Measurements from ENCODE around the gene TLDC2.
A peak's percentile ranks its signal among the peaks of the same experiment; 100 is the strongest.
"Not testable (repeated sequence)": the region's sequence is repeated elsewhere in the genome, so short reads cannot be mapped to it uniquely, and the experiment has no call there.

The TLDC2 gene

DNA sequence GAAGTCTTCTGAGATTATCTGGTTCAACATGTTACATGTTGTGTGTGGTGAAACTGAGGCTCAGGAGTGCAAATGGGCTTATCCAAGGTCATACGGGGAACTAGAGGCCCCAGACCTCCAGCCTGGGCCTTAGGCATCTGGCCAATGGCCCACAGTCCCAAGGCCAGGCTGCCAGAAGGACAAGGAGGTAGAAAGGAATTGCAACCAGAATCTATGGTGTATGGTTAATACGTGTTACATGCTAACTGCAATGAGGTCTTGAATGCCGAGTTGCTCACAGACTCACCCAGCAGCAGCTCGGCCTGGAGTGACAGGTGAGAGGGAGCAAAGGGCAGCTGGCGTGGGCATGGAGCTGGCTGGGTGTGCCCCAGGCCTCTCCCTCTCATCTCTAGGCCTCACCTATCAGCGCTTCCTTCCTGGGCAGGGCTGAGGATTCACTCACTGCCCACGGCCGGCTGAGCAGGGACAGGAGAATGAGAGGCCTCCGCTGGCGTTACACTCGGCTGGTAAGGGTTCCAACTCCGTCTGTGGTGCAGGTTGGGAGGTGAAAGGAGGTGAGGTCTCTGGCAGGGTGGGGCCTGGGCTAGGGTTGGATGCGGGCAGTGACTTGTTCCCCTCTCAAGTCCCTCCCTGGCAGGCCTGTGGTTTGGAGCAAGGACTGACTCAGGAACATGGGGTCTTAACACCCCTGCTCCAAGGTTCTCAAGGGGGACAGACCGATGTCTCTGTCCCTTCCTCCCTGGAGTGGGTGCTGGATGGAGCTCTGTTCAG is at the start of gene TLDC2:
Gene TLDC2 (plus strand): TSS at position 437 of the 771 bp plus-strand sequence. CDS start 37 bp downstream, at position 474.
- no peak for DNase-seq (ENCODE audit: low spot score)

DNA sequence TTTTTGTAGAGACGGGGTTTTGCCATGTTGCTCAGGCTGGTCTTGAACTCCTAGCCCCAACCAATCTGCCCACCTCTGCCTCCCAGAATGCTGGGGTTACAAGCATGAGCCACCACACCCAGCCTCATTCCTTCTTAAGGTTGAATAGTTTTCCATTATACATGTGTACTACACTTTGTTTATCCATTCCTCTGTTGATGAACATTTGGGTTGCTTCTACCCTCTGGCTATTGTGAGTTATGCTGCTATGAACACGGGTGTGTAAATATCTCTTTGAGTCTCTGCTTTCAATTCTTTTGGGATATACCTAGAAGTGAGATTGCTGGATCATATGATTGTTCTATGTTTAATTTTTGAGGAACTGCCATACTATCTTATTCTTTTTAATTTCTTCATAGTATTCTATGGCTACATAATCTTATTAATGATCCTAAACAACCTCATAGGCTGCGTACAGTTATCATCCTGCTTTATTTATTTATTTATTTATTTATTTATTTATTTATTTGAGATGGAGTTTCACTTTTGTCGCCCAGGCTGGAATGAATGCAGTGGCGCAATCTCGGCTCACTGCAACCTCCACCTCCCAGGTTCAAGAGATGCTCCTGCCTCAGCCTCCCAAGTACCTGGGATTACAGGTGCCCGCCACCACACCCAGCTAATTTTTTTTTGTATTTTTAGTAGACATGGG is 49.2 kb upstream of the TLDC2 start:
- no peak for DNase-seq (ENCODE audit: low spot score)

DNA sequence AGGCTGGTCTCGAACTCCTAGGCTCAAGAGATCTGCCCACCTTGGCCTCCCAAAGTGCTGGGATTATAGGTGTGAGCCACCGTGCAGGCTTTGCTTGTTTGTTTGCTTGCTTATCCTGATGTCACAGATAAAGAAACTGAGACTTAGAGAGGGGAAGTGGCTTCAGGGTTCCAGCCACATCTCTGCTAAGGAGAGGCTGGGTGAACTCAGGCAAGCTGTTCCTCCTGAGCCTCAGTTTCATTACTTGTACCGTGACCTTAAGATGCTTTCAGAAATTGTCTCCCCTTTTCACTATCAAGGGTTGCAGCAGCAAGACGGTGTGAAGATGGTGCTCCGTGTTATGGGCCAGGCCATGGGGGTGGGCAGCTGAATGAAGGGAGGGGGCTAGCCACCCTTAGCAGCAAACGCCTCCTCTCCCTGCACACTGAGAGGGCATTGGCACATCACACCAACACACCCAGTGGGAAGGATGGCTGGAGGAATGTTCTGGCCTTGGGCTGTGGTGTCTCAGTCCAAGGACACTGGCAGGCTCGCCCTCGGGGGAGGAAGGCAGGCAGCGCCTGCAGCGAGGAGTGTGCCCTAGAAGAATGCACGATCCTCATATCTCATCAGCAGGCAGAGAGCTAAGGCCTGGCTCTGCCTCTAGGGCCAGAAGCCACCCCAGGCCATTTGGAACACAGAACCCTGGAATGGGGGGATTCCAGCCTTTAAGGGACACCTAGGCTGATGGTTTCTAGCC is 48.2 kb upstream of the TLDC2 start:
- no peak for DNase-seq (ENCODE audit: low spot score)

DNA sequence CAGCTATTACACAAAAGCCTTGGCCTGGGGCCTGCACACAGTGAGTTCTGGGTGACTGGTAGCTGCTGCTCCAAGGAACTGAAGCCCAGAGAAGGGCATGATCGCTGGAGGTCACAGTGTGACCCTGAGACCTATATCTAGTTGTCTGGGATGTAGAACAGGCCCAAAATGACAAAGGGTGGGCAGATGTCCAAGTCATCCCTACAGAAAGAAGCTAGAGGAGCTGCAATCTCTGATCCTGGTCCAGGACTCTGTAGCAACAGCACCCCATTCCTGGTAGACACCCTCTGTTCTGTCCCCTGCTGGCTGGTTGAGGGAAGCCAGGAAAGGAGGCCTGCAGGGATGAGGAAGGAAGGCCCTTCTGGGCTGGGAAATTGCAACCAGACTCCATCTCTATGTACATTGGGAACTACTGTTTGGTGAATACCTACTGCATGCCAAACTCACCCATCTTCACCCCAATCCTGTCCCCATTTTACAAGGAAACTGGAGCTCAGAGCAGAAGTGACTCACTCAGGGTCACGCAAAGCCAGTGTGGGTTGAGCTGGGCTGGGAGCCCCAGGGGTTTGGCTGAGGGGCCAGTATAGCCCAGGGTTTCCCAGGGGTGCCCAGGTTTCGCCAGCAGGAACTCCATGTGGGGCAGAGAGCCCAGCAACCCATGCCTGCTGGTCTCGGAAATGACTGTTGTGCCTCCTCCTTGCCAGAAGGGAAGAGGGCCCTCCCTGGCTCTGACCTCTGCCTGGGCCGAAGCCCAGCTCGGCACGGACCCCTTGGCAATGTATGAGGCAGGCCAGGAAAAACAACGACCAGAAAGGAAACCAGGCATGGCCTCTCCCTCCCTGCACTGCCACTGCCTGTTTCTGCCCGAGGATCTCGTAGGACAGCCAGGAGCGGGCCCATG is 44.9 kb upstream of the TLDC2 start:
- no peak for DNase-seq (ENCODE audit: low spot score)

DNA sequence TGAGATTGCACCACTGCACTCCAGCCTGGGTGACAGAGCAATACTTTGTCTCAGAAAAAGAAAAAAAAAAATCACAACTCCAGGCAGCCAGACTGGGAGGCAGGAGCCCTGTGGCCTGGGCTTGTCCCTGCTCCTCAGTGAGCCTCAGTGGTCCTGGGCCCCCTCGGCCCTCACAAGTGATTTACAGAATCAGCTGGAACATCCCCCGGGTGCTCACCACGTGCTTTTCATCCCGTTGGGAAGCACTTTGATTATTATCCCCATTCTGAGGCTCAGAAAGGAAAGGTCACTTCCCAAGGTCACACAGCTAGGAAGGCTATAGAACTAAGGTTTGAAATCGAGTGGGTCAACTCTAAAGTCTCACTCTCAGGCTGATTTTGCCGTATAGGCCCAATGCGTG is 43.1 kb upstream of the TLDC2 start:
- no peak for DNase-seq (ENCODE audit: low spot score)

DNA sequence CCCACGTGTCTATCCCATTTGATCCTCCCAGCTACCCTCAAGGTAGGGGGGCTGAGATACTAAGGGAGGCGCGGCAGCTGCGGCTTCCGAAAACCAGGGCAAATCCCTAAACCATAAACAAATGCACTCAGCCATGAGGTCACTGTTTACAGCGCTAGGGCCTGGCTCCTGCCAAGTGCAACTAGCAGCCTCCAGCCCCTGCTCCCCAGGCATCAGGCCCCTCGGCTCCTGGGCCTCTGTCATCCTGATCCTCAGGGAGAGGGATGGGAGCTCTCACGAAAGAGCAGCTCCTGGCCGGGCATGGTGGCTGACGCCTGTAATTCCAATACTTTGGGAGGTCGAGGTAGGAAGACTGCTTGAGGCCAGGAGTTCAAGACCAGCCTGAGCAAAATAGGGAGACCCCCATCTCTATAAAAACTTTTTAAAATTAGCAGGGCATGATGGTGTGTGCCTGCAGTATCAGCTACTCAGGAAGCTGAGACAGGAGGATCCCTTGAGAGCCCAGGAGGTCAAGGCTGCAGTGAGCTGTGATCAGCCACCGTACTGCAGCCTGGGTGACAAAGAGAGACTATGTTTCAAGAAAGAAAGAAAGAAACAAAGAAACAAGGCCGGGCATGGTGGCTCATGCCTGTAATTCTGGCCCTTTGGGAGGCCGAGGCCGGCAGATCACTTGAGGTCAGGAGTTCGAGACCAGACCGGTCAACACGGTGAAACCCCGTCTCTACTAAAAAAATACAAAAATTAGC is 42.5 kb upstream of the TLDC2 start:
- no peak for DNase-seq (ENCODE audit: low spot score)

DNA sequence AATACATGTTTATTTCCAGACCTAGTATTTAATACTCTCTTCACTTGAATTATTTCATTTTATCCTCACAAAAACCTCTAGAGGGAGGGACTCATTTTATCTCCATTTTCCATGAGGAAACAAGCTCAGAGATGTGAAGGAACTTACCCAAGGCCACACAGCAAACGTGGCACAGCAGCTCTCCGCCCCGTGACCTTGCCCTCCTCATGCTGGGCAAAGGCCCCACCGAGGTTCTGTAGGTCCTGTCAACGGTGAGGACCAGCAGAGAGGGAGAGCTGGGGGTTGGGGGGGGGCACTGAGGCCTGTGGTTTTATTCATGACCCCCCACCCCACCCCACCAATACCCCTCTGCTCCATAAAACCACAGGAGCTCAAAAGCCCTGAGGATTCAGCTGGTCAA is 40.9 kb upstream of the TLDC2 start:
- DNase-seq (ENCODE audit: low spot score), result no peak

DNA sequence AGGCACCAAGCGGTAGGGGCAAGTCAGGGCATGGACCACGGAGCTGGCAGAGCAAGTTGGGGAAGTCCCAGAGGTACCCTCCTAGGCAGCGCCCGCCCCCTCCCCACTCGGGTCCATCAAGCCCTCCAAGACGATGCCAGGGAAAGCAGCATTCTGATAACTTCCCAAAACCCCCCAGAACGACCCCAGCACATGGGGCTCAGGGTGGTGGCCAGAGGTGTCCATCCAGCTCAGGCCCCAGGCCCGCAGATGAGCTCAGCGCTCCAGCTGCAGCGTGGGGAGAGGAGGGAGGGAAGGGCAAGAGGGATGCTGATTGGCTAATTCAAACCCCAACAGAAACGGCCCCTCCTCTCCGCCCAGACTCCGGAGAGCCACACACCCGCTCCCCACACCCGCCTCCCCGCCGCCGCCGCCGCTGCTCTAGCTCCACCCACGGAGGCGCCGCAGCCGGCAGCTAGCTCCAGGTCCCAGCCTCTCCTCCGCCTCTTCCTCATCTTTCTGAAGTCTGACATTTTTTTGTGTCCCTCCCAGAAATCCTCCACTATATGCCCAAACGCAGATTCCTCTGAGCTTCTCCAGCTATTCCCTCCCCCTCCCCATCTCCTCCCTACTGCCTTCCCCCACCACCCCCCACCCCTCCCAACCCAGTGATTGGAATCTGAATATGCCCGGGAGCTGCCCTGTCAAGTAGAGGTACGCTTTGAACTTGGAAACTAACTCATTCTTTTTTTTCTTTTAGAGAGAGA is 40.3 kb upstream of the TLDC2 start:
- peak; percentile 94 for DNase-seq (ENCODE audit: low spot score)

DNA sequence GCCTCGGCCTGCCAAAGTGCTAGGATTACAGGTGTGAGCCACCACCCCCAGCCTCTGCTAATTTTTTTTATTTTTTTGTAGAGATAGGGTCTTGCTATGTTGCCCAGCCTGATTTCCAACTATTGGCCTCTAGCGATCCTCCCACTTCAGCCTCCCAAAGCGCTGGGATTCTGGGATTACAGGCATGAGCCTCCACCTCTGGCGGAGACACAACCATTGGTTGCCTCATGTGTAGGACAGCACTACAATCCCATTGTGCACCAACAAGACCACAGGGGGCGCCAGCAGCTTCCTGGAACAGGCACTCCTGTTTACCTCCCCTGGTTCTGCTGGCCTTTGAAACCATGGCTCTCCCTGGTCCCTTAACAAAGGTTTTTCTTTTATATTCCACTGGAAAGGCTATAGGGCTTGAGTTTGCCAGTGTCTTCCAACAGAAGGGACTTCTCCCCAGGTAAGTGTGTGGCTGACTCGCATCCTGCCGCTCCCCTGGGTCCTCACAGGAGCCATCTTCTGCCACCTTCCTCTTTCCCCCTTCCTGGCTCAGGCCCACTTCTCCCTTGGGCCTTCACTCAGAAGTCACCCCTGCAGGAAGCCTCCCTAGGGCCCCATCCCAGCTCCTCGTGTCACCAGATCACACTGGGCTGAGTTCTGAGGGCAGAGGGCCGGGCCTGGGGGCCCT is 39.2 kb upstream of the TLDC2 start:
- DNase-seq (ENCODE audit: low spot score), result peak; percentile 68

DNA sequence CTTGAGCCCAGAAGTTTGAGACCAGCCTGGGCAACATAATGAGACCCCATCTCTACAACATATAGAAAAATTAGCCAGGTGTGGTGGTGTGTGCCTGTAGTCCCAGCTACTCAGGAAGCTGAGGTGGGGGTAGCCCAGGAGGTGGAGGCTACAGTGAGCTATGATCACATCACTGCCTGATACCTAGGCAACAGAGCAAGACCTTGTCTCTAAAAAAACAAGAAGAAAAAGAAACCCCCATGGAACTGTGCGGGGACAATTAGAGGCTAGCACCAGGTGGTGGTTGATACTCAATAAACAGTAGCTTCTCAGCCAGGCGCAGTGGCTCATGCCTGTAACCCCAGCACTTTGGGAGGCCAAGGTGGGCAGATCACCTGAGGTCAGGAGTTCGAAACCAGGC is 37.6 kb upstream of the TLDC2 start:
- not testable (repeated sequence) for DNase-seq (ENCODE audit: low spot score)

DNA sequence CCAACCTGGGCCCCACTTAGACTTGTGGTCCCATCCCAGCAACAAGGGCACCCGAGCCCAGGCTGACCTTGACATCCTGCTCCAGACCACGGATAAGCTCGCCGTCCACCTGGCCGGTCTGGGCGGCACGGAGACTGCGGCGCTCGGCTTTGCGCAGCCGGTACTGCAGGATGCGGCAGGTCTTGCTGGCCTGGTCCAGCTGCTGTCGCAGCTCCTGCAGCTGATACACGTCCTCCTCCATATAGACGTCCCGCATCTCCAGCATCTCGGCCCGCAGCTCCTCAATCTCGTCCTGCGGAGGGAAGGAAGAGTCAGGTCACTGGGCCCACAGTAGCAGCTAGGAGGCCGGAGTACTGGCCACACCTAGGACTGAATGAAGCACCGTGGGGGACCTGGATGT is 36.8 kb upstream of the TLDC2 start:
- no peak for DNase-seq (ENCODE audit: low spot score)

DNA sequence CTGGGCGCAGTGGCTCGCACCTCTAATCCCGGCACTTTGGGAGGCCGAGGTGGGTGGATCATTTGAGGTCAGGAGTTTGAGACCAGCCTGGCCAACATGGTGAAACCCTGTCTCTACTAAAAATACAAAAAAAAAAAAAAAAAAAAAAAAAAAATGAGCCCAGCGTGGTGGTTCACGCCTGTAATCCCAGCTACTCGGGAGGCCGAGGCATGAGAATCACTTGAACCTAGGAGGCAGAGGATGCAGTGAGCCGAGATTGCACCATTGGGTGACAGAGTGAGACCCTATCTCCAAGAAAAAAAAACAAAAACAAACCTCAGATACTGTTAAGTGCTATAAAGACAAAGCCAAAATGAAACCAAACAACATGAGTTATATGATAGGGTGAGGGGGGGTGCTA is 34.9 kb upstream of the TLDC2 start:
- DNase-seq (ENCODE audit: low spot score), result not testable (repeated sequence)

DNA sequence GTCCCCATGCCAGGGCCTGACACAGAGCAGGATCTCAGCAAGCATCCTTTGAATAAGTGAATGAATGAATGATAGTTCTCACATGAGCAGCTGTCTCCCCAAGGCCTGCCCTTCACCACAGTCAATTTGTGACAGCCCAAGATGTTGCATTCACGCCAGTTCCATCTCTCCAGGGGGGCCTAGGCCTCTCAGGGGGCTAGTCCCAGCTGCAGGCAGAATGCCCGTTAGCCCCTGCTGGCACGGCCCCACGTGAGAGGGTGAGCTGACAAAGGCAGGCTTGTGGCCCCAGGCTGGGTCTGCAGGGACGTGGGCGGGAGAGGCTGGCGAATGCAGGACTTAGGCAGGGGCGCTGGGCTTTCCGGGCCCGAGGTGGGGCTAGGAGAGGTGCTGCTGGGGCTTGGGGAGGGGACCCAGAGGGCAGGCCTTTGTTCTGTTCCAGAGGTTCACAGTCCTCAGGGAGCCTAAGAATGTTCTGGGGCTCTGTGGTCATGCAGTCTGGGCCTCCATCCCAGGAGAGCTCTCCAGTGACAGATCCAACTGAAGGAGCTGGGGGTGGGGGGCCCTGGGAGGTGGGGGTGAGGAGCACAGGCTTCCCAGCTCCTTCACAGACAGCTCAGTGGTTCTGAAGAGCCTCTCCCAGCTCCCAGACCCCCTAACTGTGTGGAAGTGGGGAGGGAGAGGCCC is 30.5 kb upstream of the TLDC2 start:
- DNase-seq (ENCODE audit: low spot score), result no peak

DNA sequence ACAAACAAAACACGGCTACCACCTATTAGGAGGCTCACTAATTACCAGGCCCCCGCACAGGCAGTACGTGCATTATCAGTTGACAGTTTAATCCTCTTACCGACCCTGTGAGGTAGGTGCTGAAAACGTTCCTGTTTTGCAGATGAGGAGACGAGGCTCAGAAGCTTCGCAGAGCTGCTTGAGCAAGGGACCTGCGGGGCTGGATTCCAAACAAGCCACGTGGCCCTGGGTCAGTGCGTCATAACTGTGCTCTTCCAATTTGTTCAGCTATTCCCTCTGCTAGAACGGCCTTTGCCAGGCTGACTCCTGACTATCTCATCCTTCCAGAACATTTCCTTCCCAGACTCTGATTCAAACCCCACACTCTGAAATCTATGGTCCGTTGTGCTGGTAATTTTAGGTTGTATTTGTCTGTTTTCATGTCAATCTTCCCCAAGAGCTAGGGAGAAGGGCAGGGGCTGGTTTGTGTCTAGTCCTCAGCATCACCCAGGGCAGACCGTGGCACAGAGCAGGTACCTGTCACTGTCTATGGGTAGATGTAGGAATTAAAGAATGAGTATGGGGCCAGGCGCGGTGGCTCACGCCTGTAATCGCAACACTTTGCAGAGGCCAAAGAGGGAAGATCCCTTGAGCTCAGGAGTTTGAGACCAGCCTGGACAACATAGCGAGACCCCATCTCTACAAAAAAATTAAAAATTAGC is 28.8 kb upstream of the TLDC2 start:
- DNase-seq (ENCODE audit: low spot score), result no peak

DNA sequence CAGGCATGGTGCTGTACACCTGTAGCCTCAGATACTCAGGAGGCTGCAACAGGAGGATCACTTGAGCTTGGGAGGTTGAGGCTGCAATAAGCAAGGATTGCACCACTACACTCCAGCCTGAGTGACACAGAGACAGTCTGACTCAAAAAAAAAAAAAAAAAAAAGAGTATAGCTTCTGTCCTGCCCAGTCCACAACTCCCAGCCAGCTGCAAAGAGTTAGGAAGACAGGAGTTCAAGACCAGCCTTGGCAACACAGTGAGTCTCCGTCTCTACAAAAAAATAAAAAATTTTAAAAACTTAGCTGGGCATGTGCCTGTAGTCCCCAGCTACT is 28.3 kb upstream of the TLDC2 start:
- no peak for DNase-seq (ENCODE audit: low spot score)

DNA sequence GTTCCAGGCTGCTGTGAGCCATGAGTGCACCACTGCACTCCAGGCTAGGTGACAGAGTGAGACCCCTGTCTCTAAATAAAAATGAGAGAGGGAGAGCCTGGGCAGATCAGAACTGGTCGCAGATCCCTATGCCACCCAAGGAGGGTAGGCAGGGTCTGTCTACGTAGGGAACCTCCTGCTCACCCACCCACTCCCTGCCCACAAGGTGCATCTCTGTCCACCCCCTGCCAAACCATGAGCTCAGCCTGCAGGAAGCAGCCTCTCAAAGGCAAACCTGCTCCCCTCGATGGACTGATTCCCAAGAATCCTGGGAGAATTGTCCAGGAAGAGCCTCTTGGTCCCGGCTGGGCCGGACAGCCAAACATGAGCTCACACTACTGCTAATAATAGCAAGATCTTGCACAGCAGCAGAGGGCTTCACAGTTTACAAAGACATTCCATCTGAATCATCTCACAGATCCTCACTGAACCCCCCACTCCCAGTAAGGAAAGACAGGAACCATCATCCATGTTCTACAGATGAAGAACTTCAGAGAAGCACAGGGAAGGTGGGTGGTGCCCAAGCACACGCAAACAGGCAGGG is 27.8 kb upstream of the TLDC2 start:
- DNase-seq (ENCODE audit: low spot score), result no peak

DNA sequence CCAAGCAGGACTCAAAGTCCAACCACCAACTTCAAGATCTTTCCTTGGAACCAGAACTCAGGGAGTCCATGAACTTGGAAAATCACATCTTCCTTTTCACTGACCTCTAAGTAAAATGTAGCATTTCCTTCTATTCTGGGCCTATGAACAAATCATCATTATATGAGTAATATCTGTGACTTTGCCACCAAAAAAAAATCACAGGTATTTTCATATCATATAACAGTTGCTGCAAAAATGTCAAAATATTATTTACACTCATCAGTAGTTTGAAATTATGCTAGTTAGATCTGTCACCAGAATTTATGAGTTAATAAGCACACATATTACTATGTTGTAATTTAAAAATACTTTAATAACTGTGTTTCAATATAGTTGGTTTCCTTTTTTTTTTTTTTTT is 27.3 kb upstream of the TLDC2 start:
- DNase-seq (ENCODE audit: low spot score), result no peak

DNA sequence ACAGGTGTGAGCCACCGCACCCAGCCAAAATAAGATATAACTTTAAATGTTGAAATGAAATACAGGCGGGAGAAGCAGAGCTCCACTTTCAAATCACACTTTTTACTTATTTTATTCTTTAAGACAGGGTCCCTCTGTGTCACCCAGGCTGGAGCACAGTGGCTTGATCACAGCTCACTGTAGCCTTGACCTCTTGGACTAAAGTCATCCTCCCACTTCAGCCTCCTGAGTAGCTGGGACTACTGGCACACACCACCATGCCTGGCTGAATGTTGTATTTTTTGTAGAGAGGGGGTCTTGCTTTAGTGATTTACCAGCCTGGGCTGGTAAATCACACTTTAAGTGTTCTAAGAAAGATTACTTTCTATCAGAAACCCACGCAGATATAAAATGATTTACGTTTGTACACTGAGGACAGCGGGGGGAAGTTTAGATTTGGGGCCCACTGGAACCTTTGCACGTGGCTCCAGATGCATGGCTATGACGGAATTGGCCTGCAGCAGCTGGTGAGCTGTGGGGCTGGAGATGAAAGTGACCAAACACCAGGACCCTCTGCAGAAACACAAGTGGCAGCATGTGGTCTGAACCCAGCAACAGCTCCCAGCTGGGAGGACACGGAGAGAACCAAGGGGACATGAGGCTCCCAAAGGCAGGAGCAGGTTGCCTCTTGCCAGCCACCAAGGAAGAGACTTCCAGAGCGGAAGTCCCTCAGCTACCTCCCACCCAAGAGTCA is 26.4 kb upstream of the TLDC2 start:
- DNase-seq (ENCODE audit: low spot score), result no peak
